ENCODE measurements around the gene WDR64. TPM values are rescaled to one million over a fixed set of nuclear protein-coding genes. Genes with fewer than 3 reads are reported as not detected.

The WDR64 gene
- total and polyA plus RNA-seq, 12 donors = 0.11 to 0.24 (median 0.12) TPM; not detected in 8

GRCh38 chr1:241838897-241839296 lies 186.8 kb downstream of the WDR64 start:
- H3K4me3 ChIP-seq = no peak overlapping the region
- H3K36me3 ChIP-seq (replicated peaks in 1 of 2) = no peaks in the 10 kb centered on the region
- DNase-seq = no peak
- H3K27me3 ChIP-seq = no peaks in the 10 kb centered on the region
- 88 to 96% (median 94%) methylated on average over 5 of the region's 5 CpGs for WGBS, 4 donors
- H3K4me1 ChIP-seq (replicated peaks in 1 of 2) = no peaks in the 10 kb centered on the region
- H3K9me3 ChIP-seq (replicated peaks in 1 of 3) = no peaks in the 10 kb centered on the region
- intact Hi-C loops (cut with DNase I) = loop anchor here (5.0 to 10.0 kb wide), 2 partner anchors 227 to 304 kb away; partner anchors contain the start of gene KMO (in 2 of the 2)
- no peak for TF ChIP-seq CTCF (IDR thresholded peaks at IDR 0.05)
- no peak for TF ChIP-seq POLR2A (IDR thresholded peaks at IDR 0.05)
- H3K27ac ChIP-seq = no peak overlapping the region

GRCh38 chr1:241839369-241839979 lies 187.4 kb downstream of the WDR64 start:
- no peak overlapping the region for H3K4me3 ChIP-seq
- no peaks in the 10 kb centered on the region for H3K36me3 ChIP-seq (replicated peaks in 1 of 2)
- H3K27ac ChIP-seq = no peak overlapping the region
- H3K4me1 ChIP-seq (replicated peaks in 1 of 2) = no peaks in the 10 kb centered on the region
- intact Hi-C loops (cut with DNase I) = loop anchor here (5.0 to 10.0 kb wide), 2 partner anchors 227 to 305 kb away; partner anchors contain the start of gene KMO (in 2 of the 2)
- no peaks in the 10 kb centered on the region for H3K27me3 ChIP-seq
- no peaks in the 10 kb centered on the region for H3K9me3 ChIP-seq (replicated peaks in 1 of 3)
- DNase-seq = no peak
- 87 to 96% (median 91%) methylated on average over 6 of the region's 6 CpGs for WGBS, 4 donors
- TF ChIP-seq CTCF (IDR thresholded peaks at IDR 0.05) = no peak
- TF ChIP-seq POLR2A (IDR thresholded peaks at IDR 0.05) = no peak

GRCh38 chr1:241840164-241840563 lies 188.1 kb downstream of the WDR64 start:
- Histone ChIP-seq H3K27me3 (no peaks in the 10 kb centered on the region), H3K9me3 (replicated peaks in 1 of 3) (no peaks in the 10 kb centered on the region), H3K27ac (no peak overlapping the region), H3K36me3 (replicated peaks in 1 of 2) (no peaks in the 10 kb centered on the region), H3K4me1 (replicated peaks in 1 of 2) (no peaks in the 10 kb centered on the region), H3K4me3 (no peak overlapping the region)
- 88 to 91% (median 89%) methylated on average over 6 of the region's 6 CpGs for WGBS, 4 donors
- TF ChIP-seq POLR2A (IDR thresholded peaks at IDR 0.05) (no peak), CTCF (IDR thresholded peaks at IDR 0.05) (no peak)
- no peak for DNase-seq
- intact Hi-C loops (cut with DNase I) = no loop called here

- H3K27ac ChIP-seq = no peak overlapping the region
- no peaks in the 10 kb centered on the region for H3K27me3 ChIP-seq
- H3K36me3 ChIP-seq (replicated peaks in 1 of 2) = no peaks in the 10 kb centered on the region
- H3K4me1 ChIP-seq (replicated peaks in 1 of 2) = no peaks in the 10 kb centered on the region
- no peaks in the 10 kb centered on the region for H3K9me3 ChIP-seq (replicated peaks in 1 of 3)
- no peak for DNase-seq
- no peak for TF ChIP-seq CTCF (IDR thresholded peaks at IDR 0.05)
- TF ChIP-seq POLR2A (IDR thresholded peaks at IDR 0.05) = no peak
- WGBS, 4 donors = 78 to 89% (median 85%) methylated on average over 3 of the region's 3 CpGs
- H3K4me3 ChIP-seq = no peak overlapping the region
- intact Hi-C loops (cut with DNase I) = no loop called here
Measured at GRCh38 chr1:241841691-241842090, 189.6 kb downstream of the WDR64 start.
